ENCODE measurements around the gene SLC17A1.
"Not testable (repeated sequence)": the region's sequence is repeated elsewhere in the genome, so short reads cannot be mapped to it uniquely, and the experiment has no call there.

The SLC17A1 gene

DNA sequence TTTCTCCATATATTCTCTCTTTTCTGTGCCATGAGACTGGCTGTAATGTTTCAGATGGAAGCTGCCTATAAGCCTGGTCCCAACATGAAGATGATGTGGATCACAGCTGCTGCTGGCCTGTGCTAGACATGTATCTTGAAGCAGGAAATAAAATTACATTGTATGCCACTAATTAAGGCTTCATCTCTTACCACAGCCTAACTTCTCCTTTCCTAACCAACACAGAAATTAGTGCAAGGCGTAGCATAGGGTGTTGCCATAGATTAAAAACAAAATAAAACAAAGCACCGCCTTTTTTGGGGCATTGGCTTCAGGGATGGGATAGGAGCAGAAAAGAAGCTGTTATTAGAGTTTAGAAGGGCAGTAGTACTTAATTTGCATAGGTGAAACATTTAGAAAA, 82.0 kb downstream of the SLC17A1 start:
- ATAC-seq: no peak

GRCh38 chr6:25748601-25749517, 83.0 kb downstream of the SLC17A1 start:
- ATAC-seq: not testable (repeated sequence)

More for the DNA sequence above, 82.0 kb downstream of the SLC17A1 start:
- TF ChIP-seq, protein P1, sequence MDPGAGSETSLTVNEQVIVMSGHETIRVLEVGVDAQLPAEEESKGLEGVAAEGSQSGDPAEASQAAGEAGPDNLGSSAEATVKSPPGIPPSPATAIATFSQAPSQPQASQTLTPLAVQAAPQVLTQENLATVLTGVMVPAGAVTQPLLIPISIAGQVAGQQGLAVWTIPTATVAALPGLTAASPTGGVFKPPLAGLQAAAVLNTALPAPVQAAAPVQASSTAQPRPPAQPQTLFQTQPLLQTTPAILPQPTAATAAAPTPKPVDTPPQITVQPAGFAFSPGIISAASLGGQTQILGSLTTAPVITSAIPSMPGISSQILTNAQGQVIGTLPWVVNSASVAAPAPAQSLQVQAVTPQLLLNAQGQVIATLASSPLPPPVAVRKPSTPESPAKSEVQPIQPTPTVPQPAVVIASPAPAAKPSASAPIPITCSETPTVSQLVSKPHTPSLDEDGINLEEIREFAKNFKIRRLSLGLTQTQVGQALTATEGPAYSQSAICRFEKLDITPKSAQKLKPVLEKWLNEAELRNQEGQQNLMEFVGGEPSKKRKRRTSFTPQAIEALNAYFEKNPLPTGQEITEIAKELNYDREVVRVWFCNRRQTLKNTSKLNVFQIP (CRISPR knock-in tag; IDR thresholded peaks at IDR 0.05; ENCODE audit: borderline replicate concordance, low read depth): no peak
- TF ChIP-seq ZNF70 (CRISPR knock-in tag; IDR thresholded peaks at IDR 0.05) (no peak), ISL1 (CRISPR knock-in tag; IDR thresholded peaks at IDR 0.05) (no peak), ZFP3 (CRISPR knock-in tag; IDR thresholded peaks at IDR 0.05) (no peak), SNAI2 (CRISPR knock-in tag; IDR thresholded peaks at IDR 0.05) (no peak), OSR1 (CRISPR knock-in tag; IDR thresholded peaks at IDR 0.05) (no peak), CSDC2 (CRISPR knock-in tag; IDR thresholded peaks at IDR 0.05) (no peak), ZNF565 (CRISPR knock-in tag; conservative IDR thresholded peaks at IDR 0.05; ENCODE audit: low read depth) (no peak), TOX (CRISPR knock-in tag; IDR thresholded peaks at IDR 0.05; ENCODE audit: borderline replicate concordance) (no peak), ZFP30 (CRISPR knock-in tag; IDR thresholded peaks at IDR 0.05) (no peak), TCF4 (CRISPR knock-in tag; IDR thresholded peaks at IDR 0.05; ENCODE audit: borderline replicate concordance) (no peak)
- TF ChIP-seq, protein P2, sequence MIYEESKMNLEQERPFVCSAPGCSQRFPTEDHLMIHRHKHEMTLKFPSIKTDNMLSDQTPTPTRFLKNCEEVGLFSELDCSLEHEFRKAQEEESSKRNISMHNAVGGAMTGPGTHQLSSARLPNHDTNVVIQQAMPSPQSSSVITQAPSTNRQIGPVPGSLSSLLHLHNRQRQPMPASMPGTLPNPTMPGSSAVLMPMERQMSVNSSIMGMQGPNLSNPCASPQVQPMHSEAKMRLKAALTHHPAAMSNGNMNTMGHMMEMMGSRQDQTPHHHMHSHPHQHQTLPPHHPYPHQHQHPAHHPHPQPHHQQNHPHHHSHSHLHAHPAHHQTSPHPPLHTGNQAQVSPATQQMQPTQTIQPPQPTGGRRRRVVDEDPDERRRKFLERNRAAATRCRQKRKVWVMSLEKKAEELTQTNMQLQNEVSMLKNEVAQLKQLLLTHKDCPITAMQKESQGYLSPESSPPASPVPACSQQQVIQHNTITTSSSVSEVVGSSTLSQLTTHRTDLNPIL (CRISPR knock-in tag; IDR thresholded peaks at IDR 0.05; ENCODE audit: low read depth): no peak
- TF ChIP-seq, protein P3, sequence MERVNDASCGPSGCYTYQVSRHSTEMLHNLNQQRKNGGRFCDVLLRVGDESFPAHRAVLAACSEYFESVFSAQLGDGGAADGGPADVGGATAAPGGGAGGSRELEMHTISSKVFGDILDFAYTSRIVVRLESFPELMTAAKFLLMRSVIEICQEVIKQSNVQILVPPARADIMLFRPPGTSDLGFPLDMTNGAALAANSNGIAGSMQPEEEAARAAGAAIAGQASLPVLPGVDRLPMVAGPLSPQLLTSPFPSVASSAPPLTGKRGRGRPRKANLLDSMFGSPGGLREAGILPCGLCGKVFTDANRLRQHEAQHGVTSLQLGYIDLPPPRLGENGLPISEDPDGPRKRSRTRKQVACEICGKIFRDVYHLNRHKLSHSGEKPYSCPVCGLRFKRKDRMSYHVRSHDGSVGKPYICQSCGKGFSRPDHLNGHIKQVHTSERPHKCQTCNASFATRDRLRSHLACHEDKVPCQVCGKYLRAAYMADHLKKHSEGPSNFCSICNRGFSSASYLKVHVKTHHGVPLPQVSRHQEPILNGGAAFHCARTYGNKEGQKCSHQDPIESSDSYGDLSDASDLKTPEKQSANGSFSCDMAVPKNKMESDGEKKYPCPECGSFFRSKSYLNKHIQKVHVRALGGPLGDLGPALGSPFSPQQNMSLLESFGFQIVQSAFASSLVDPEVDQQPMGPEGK (CRISPR knock-in tag; IDR thresholded peaks at IDR 0.05; ENCODE audit: borderline replicate concordance): no peak
- TF ChIP-seq, protein P4, sequence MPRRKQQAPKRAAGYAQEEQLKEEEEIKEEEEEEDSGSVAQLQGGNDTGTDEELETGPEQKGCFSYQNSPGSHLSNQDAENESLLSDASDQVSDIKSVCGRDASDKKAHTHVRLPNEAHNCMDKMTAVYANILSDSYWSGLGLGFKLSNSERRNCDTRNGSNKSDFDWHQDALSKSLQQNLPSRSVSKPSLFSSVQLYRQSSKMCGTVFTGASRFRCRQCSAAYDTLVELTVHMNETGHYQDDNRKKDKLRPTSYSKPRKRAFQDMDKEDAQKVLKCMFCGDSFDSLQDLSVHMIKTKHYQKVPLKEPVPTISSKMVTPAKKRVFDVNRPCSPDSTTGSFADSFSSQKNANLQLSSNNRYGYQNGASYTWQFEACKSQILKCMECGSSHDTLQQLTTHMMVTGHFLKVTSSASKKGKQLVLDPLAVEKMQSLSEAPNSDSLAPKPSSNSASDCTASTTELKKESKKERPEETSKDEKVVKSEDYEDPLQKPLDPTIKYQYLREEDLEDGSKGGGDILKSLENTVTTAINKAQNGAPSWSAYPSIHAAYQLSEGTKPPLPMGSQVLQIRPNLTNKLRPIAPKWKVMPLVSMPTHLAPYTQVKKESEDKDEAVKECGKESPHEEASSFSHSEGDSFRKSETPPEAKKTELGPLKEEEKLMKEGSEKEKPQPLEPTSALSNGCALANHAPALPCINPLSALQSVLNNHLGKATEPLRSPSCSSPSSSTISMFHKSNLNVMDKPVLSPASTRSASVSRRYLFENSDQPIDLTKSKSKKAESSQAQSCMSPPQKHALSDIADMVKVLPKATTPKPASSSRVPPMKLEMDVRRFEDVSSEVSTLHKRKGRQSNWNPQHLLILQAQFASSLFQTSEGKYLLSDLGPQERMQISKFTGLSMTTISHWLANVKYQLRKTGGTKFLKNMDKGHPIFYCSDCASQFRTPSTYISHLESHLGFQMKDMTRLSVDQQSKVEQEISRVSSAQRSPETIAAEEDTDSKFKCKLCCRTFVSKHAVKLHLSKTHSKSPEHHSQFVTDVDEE (CRISPR knock-in tag; IDR thresholded peaks at IDR 0.05): no peak

DNA sequence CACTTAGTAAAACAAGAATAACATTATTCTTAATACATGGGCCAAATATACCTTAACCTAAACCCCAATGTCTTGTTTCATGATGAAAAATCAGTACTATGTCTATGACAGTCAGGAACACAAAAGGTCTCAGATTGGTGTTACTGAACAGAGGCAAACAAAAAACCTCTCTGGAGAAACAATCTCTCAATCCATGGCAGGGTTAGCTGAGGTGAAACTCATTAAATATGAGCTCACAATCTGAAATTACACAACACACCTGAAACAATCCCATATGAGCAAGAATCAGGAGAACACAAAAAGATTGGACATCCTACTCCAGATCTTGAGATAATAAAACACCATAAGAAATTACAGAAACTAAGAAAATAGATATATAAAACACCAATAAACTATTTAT, 83.8 kb downstream of the SLC17A1 start:
- TF ChIP-seq TOX (CRISPR knock-in tag; IDR thresholded peaks at IDR 0.05; ENCODE audit: borderline replicate concordance) (no peak), PPARA (CRISPR knock-in tag; IDR thresholded peaks at IDR 0.05; ENCODE audit: borderline replicate concordance) (no peak), ZNF70 (CRISPR knock-in tag; IDR thresholded peaks at IDR 0.05) (no peak), ZFP30 (CRISPR knock-in tag; IDR thresholded peaks at IDR 0.05) (no peak), OSR1 (CRISPR knock-in tag; IDR thresholded peaks at IDR 0.05) (no peak), CSDC2 (CRISPR knock-in tag; IDR thresholded peaks at IDR 0.05) (no peak), RARB (CRISPR knock-in tag; IDR thresholded peaks at IDR 0.05) (no peak), SNAI2 (CRISPR knock-in tag; IDR thresholded peaks at IDR 0.05) (no peak), ARNTL (CRISPR knock-in tag; IDR thresholded peaks at IDR 0.05; ENCODE audit: borderline replicate concordance, low read depth) (no peak), ISL1 (CRISPR knock-in tag; IDR thresholded peaks at IDR 0.05) (no peak), ZNF8 (CRISPR knock-in tag; IDR thresholded peaks at IDR 0.05) (no peak), GLIS3 (CRISPR knock-in tag; IDR thresholded peaks at IDR 0.05) (no peak), BACH2 (CRISPR knock-in tag; IDR thresholded peaks at IDR 0.05; ENCODE audit: borderline replicate concordance) (no peak), TCF4 (CRISPR knock-in tag; IDR thresholded peaks at IDR 0.05; ENCODE audit: borderline replicate concordance) (no peak)
- TF ChIP-seq, protein P2 (CRISPR knock-in tag; IDR thresholded peaks at IDR 0.05; ENCODE audit: low read depth): no peak
- TF ChIP-seq, protein P1 (CRISPR knock-in tag; IDR thresholded peaks at IDR 0.05; ENCODE audit: borderline replicate concordance, low read depth): no peak
- no peak for ATAC-seq
